ENCODE results near the gene IL1RL1. TPM values are rescaled to one million over a fixed set of nuclear protein-coding genes. Genes with fewer than 3 reads are reported as not detected.

Gene IL1RL1
- not detected for total RNA-seq
- 0.40 TPM for polyA plus RNA-seq (2013, experiment 1 of 2)
- polyA plus RNA-seq (2013, experiment 2 of 2), result 0.10 TPM
- 0 to 12.6 (median 1.4) reads per million in 172 experiments for total RNA-seq

GRCh38 chr2:102310964-102311640 lies at the start of gene IL1RL1:
Gene IL1RL1, plus strand, starts transcription at chr2:102311563. Its CDS starts 26,702 bp downstream, at chr2:102338265.
- H3K27ac Mint-ChIP-seq, result no peak within 1 kb of the TSS
- Histone ChIP-seq H3K27ac (ENCODE audit: low read depth in 1 of 2, low read length in 2 of 2) (no peak within 1 kb of the TSS), H3K27me3 (ENCODE audit: control insufficient read depth in 1 of 2, insufficient read depth in 2 of 2, low read length in 2 of 2) (no peaks in the 10 kb centered on the region), H3K9me3 (ENCODE audit: control insufficient read depth in 1 of 2, insufficient read depth in 1 of 2, low read length in 2 of 2) (no peaks in the 10 kb centered on the region), H3K36me3 (ENCODE audit: insufficient read depth, low read length) (no peaks in the 10 kb centered on the region), H3K4me3 (ENCODE audit: low read length) (no peak within 1 kb of the TSS), H3K4me1 (ENCODE audit: insufficient read depth, low read length) (no peaks in the 10 kb centered on the region)
- TF ChIP-seq CTCF (IDR thresholded peaks at IDR 0.05), result no peak
- peaks cover 5% of the 10 kb centered on the region for H3K27me3 Mint-ChIP-seq
- POLR2A ChIA-PET, result no interaction called here
- no peak for DNase-seq
- intact Hi-C loops (cut with DNase I, micrococcal nuclease), result no loop called here
- no peaks in the 10 kb centered on the region for H3K36me3 Mint-ChIP-seq (ENCODE audit: low read depth)
- H3K4me1 Mint-ChIP-seq (ENCODE audit: low read depth), result no peaks in the 10 kb centered on the region
- CTCF ChIA-PET, result no interaction called here
- H3K4me3 Mint-ChIP-seq, result no peak within 1 kb of the TSS
- H3K9me3 Mint-ChIP-seq, result no peaks in the 10 kb centered on the region
- no peak for ATAC-seq (ENCODE audit: poor library complexity)

GRCh38 chr2:102262216-102263129 lies 48.9 kb upstream of the IL1RL1 start:
- peaks cover 21% of the 10 kb centered on the region for H3K4me1 ChIP-seq (ENCODE audit: insufficient read depth, low read length)
- DNase-seq, result peak in 1 of 14 experiments; percentile 61
- H3K36me3 Mint-ChIP-seq (ENCODE audit: low read depth), result no peaks in the 10 kb centered on the region
- H3K9me3 ChIP-seq (ENCODE audit: control insufficient read depth in 1 of 2, insufficient read depth in 1 of 2, low read length in 2 of 2), result no peaks in the 10 kb centered on the region
- POLR2A ChIA-PET, result no interaction called here
- no peak overlapping the region for H3K27ac Mint-ChIP-seq
- no peak overlapping the region for H3K27ac ChIP-seq (ENCODE audit: low read depth in 1 of 2, low read length in 2 of 2)
- no peak for ATAC-seq (ENCODE audit: poor library complexity)
- no peak for TF ChIP-seq CTCF (IDR thresholded peaks at IDR 0.05)
- no peaks in the 10 kb centered on the region for H3K9me3 Mint-ChIP-seq
- H3K4me1 Mint-ChIP-seq (ENCODE audit: low read depth), result peaks cover 5% of the 10 kb centered on the region
- no peaks in the 10 kb centered on the region for H3K36me3 ChIP-seq (ENCODE audit: insufficient read depth, low read length)
- intact Hi-C loops (cut with DNase I, micrococcal nuclease), result no loop called here
- CTCF ChIA-PET, result interaction anchor here (1.1 kb wide), 1 partner anchor 22 kb away, joined by 3 read pairs; no protein-coding TSS in a partner anchor
- no peak overlapping the region for H3K4me3 Mint-ChIP-seq
- no peaks in the 10 kb centered on the region for H3K27me3 ChIP-seq (ENCODE audit: control insufficient read depth in 1 of 2, insufficient read depth in 2 of 2, low read length in 2 of 2)
- H3K4me3 ChIP-seq (ENCODE audit: low read length), result no peak overlapping the region
- no peaks in the 10 kb centered on the region for H3K27me3 Mint-ChIP-seq

GRCh38 chr2:102264952-102265351 lies 46.4 kb upstream of the IL1RL1 start:
- no peaks in the 10 kb centered on the region for H3K9me3 ChIP-seq (ENCODE audit: control insufficient read depth in 1 of 2, insufficient read depth in 1 of 2, low read length in 2 of 2)
- Mint-ChIP-seq H3K27ac (no peak overlapping the region), H3K36me3 (ENCODE audit: low read depth) (no peaks in the 10 kb centered on the region), H3K4me3 (no peak overlapping the region), H3K4me1 (ENCODE audit: low read depth) (no peaks in the 10 kb centered on the region), H3K27me3 (no peaks in the 10 kb centered on the region), H3K9me3 (no peaks in the 10 kb centered on the region)
- no peak overlapping the region for H3K27ac ChIP-seq (ENCODE audit: low read depth in 1 of 2, low read length in 2 of 2)
- intact Hi-C loops (cut with DNase I, micrococcal nuclease), result no loop called here
- ATAC-seq (ENCODE audit: poor library complexity) (no peak), DNase-seq (no peak)
- POLR2A ChIA-PET, result no interaction called here
- H3K36me3 ChIP-seq (ENCODE audit: insufficient read depth, low read length), result no peaks in the 10 kb centered on the region
- peaks cover 12% of the 10 kb centered on the region for H3K4me1 ChIP-seq (ENCODE audit: insufficient read depth, low read length)
- CTCF ChIA-PET, result no interaction called here
- peaks cover 0 to 2% of the 10 kb centered on the region in 2 experiments for H3K27me3 ChIP-seq (ENCODE audit: control insufficient read depth in 1 of 2, insufficient read depth in 2 of 2, low read length in 2 of 2)
- no peak overlapping the region for H3K4me3 ChIP-seq (ENCODE audit: low read length)
- no peak for TF ChIP-seq CTCF (IDR thresholded peaks at IDR 0.05)

All from CD4-positive, alpha-beta T cell (primary cell).